Camera-type eye (tissue), 1 donor: Measurements from ENCODE around the gene EEIG2. TPM values are rescaled to one million over a fixed set of nuclear protein-coding genes. Genes with fewer than 3 reads are reported as not detected.

ENCODE experiments used
- total RNA-seq: library from RNA; depleted of rRNA; stranded (reverse); fragments of >200 nt; gene quantifications from one replicate; pipeline ENCODE4 v1.2.3, GENCODE V29; 2014

EEIG2 gene
- total RNA-seq: 43.3 TPM

GRCh38 chr1:108559215-108560186, at the start of gene EEIG2:
Gene EEIG2 (plus strand): TSS chr1:108560100. CDS start chr1:108560429, 329 bp downstream.

Other genes with a start within 250 kb of the EEIG2 start
- not detected for gene NBPF6, start 109.8 kb upstream of the EEIG2 start, total RNA-seq
- gene HENMT1, start 101.0 kb downstream of the EEIG2 start, total RNA-seq: 8.1 TPM
- 23.1 TPM for gene PRPF38B, start 132.2 kb downstream of the EEIG2 start, total RNA-seq
- not detected for gene FNDC7, start 152.8 kb downstream of the EEIG2 start, total RNA-seq
- gene STXBP3, start 186.6 kb downstream of the EEIG2 start, total RNA-seq: 118 TPM